Measurements from ENCODE around the gene CEACAM20.
A peak's percentile ranks its signal among the peaks of the same experiment; 100 is the strongest.
"Not testable (repeated sequence)": the region's sequence is repeated elsewhere in the genome, so short reads cannot be mapped to it uniquely, and the experiment has no call there.

CEACAM20 gene
- total RNA-seq, result 0 reads per million in 2 donors

DNA sequence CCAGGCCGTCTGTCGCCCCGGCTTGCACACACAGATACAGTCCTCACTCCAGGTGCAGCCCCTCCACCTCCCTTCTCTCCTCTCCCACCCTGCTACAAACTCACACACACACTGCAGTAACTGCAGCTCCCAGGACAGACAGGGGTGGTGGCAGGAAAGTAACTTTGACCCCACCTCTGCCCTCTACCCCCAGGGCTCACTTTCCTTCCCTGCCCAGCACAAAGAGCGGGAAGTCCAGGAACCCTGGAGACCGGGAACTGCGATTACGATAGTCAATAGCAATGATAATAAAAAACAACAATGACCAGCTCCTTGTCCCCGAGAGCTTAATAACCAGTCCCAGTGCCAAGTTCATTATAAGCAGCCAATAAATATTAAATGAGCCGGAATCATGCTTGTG, at the start of gene CEACAM20:
CEACAM20 (minus strand) TSS at position 140 of the 400 bp plus-strand sequence. CDS start 166 bp downstream, outside the sequence.
- no peak for DNase-seq

DNA sequence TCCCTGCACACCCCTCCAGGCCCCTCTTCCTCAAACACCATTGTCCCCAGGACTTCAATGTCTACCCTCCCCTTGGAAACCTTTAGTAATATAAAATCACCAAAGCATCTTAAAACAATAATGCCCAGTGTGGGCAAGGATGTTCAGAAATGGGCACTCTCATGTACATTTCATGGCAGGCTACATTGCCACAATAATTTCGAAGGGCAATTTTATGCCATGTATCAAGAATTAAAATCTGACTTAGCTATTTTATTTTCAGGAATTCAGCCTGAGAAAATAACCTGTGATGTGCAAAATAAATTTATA, 48.0 kb upstream of the CEACAM20 start:
- DNase-seq, result no peak

DNA sequence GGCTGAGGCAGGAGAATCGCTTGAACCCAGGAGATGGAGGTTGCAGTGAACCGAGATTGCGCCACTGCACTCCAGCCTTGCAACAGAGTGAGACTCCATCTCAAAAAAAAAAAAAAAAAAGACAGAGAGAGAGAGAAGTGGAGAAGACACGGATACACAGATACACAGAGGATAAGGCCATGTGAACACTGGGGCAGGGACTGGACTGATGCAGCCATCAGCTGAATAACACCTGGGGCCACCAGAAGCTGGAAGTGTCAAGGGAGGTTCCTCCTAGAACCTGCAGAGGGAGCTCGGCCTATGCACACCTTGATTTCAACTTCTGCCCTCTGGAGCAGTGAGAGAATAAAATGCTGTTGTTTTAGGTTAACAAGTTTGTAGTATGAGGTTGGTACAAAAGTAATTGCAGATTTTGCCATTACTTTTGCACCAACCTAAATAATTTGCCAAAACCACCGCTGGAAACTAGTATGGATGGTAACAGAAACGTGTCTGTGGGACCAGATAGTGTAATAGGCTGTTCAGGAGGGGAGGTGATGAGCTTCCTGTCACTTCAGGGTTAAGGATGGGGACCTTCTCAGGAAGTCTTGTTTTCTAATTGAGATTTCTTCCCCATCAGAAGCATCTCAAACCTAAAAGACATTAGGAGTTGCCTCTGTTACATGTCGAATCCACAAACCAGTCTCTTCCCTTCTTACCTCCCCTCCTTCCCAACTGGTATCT, 47.5 kb upstream of the CEACAM20 start:
- DNase-seq, result peak in 1 of 5 experiments; percentile 16

GRCh38 chr19:44575116-44575700, 45.7 kb upstream of the CEACAM20 start:
- DNase-seq, result no peak

GRCh38 chr19:44574186-44574950, 44.9 kb upstream of the CEACAM20 start:
- DNase-seq, result no peak

GRCh38 chr19:44573627-44574026, 44.2 kb upstream of the CEACAM20 start:
- no peak for DNase-seq

- no peak for DNase-seq
These were observed 43.7 kb upstream of the CEACAM20 start for GRCh38 chr19:44573183-44573582.

- DNase-seq, result no peak
These were observed 43.1 kb upstream of the CEACAM20 start for GRCh38 chr19:44572581-44572900.

DNA sequence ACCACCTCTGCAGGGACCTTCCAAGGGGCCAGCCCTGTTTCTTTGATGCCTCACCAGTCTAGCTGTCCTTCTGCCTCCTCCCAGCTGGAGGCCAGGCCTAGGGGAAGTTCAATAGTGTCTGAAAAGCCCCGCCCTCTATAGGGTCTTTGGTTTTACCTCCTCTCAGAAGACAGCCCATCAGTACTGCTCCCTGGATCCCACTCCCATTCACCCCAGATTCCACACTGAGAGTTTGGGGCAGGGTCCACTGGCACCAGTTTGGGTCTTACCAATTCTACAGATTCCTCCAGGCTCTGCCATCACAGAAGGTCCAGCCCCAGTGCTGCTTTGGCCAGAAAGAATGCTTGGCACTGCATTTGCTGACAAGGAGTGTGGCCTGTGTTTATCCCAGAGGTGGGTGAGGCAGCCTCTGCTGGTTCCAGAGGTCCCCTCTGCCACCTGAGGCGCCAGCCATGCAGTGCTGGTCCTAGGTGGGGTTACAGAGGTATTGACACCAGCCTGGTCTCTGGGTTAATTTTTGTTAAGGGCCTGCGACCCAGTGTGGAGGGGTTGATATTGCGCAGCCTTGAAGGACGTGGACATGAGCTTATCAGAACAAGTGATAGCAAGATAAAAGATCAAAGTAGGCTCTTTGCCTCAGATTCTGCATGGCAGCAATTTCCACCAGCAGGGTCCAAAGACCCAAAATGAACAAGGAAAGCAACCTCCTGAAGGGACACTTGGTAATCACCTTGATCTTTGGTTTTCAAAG, 42.5 kb upstream of the CEACAM20 start:
- DNase-seq, result no peak

DNA sequence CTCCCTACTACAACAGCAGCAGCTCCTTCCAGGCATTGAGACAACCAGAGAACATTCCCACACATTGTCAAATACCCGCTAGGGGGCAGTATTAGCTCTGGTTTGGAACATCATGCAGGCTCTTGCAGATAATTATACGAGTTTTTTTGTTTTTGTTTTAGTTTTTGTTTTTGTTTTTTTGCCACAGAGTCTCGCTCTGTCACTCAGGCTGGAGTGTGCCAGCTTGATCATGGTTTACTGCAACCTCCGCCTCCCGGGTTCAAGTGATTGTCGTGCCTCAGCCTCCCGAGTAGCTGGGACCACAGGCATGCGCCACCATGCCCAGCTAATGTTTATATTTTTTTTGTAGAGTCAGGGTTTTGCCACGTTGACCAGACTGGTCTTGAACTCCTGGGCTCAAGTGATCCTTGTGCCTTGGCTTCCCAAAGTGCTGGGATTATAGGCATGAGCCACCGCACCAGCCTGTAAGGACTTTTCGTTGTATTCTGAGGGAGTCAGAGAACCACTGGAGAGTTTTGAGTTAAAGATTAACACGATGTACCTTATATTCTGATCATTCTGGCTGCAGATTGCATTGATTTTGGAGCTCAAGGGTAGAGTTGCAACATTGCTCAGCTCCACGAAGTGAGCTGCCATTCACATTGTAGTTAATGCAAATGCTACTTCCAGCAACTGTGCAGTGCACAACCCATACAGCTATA, 41.7 kb upstream of the CEACAM20 start:
- peak in 2 of 5 experiments; percentile 9 to 51 for DNase-seq

DNA sequence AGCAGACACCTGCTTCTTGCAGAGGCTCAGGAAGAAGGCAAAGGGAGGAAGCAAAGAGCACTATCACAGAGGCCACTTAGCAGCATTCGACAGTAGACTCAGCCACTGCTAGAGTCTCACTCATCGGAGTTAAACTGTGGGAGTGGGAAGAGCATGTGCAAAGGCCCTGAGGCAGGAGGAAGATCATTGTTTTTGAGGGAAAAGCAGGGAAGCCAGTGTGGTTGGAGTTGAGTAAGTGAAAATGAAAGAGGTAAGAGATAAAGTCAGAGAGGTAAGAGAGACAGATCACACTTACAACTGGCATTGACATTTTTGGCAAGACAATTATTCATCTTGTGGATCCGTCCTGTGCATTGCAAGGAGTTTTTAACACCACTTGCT, 41.1 kb upstream of the CEACAM20 start:
- no peak for DNase-seq

DNA sequence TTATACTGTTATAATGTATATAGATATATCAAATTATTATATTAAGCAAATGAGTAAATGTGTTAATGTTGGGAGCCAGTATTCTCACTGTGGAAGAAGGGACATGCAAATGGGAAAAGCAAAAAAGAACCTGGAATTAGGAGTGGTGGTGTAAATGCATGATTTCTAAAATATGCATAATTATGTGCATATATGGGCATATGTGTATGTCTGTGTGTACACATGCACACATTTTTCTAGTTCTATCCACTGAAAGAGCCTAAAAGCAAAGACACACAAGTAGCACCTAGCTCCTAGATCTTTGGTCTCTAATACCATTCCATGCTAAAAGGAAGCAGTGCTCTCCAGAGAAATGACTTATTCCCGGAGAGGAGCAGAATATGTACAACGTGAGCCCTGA, 38.3 kb upstream of the CEACAM20 start:
- no peak for DNase-seq

DNA sequence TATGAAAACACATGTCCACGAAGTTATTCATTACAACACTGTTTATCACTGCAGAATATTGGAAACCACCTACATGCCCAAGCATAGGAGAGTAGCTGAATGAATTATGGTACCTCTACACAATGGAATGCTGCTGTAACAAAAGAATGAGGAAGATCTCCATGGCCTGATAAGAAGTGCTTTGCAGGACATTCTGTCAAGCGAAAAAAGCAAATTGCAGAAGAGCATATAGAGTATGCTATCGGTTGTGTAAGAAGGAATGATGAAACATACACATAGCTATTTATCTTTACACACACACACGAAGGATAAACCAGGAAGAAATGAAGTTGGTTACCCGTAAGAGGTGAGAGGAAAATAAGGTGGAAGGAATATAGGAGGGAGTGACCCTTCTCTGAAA, 37.5 kb upstream of the CEACAM20 start:
- DNase-seq, result no peak

DNA sequence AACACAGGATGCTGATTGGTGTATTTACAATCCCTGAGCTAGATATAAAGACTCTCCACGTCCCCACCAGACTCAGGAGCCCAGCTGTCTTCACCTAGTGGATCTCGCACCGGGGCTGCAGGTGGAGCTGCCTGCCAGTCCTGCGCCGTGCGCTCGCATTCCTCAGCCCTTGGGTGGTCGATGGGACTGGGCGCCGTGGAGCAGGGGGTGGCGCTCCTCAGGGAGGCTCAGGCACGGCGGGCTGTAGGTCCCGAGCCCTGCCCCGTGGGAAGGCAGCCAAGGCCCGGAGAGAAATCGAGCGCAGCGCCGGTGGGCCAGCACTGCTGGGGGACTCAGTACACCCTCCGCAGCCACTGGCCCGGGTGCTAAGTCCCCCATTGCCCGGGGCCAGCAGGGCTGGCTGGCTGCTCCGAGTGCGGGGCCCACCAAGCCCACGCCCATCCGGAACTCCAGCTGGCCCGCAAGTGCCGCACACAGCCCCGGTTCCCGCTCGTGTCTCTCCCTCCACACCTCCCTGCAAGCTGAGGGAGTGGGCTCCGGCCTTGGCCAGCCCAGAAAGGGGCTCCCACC, 33.7 kb upstream of the CEACAM20 start:
- DNase-seq, result not testable (repeated sequence)

GRCh38 chr19:44557933-44558332, 28.5 kb upstream of the CEACAM20 start:
- DNase-seq, result no peak

- no peak for DNase-seq
These were observed 25.3 kb upstream of the CEACAM20 start for GRCh38 chr19:44554641-44555246.

DNA sequence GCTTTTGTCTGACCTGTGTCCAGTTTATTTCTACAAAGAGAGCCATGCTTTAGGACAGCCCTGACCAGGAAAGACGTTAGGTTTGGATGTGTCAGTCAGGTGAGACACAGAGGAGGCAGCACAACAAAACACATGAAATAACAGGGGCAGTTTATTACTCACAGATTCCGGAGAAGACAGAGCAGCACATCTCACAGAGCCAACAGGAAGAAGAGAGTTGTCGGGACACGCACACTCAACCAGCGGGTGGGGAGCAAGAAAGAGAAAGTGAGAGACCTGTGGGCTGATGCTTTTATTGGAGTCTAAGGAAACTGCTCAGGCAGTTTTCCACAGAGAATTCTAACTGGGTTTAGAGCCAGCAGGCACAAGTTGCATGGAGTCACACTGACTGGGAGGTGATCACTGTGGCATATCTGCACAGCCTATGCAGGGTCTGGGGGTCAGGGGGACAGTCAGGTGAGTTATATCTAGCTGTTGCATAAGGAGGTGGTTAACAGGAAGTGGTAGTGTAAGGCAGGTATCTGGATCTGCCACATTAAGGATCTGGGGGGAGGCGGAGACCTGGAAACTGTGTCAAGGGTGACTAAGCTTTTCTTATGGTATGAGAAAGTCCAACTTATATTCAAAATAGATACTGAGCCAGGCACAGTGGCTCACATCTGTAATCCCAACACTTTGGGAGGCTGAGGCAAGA, 24.1 kb upstream of the CEACAM20 start:
- no peak for DNase-seq

DNA sequence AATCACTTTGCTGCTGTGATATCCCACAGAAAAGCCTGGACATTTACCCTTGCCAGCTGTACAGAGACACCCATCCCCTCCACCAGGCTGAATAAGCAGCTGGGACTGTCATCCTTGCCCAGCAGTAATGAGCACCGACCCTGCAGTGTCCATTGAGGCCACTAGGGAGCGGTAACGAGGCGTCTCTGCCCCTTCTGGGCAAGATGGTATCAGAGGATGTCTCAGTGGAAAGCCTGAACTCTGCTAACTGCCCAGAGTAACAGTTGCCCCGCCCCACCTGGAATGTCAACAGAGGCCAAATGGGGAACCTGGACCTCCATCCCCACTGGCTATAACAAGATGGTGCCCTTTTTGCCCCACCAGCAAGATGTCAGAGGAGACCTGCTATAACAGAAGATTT, 22.8 kb upstream of the CEACAM20 start:
- peak in 1 of 5 experiments; percentile 27 for DNase-seq

- DNase-seq, result no peak
These were observed 22.4 kb upstream of the CEACAM20 start for GRCh38 chr19:44551850-44552249.

DNA sequence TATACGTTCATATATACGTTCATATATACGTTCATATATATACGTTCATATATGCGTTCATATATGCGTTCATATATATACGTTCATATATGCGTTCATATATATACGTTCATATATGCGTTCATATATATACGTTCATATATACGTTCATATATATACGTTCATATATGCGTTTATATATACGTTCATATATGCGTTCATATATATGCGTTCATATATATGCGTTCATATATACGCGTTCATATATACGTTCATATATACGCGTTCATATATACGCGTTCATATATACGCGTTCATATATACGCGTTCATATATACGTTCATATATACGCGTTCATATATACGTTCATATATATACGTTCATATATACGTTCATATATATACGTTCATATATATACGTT, 21.5 kb upstream of the CEACAM20 start:
- not testable (repeated sequence) for DNase-seq

GRCh38 chr19:44549507-44549906, 20.0 kb upstream of the CEACAM20 start:
- no peak for DNase-seq

Measured in T-helper 2 cell (primary cell).